ENCODE results near the gene SLC5A6. TPM values are rescaled to one million over a fixed set of nuclear protein-coding genes. Genes with fewer than 3 reads are reported as not detected.

The SLC5A6 gene
- total RNA-seq, 1 experiment from 2014 or later, result 122 TPM

DNA sequence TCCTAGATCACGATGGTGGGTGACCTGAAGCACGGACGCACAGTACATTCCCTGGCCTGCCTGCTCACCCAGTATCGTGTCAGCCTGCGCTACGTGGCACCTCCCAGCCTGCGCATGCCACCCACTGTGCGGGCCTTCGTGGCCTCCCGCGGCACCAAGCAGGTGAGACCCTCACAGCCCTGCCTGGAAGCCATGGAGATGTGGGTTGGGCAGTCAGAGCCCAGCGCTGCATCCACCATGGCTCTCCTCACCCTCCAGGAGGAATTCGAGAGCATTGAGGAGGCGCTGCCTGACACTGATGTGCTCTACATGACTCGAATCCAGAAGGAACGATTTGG lies 30.5 kb upstream of the SLC5A6 start:
- Mint-ChIP-seq H3K4me3 (no peak overlapping the region), H3K9me3 (no peaks in the 10 kb centered on the region), H3K27ac (no peak overlapping the region), H3K27me3 (ENCODE audit: low read depth) (no peaks in the 10 kb centered on the region), H3K4me1 (no peaks in the 10 kb centered on the region), H3K36me3 (ENCODE audit: insufficient read depth in 1 of 3, low read depth in 3 of 3) (peaks cover 38 to 76% (median 68%) of the 10 kb centered on the region in 3 experiments)
- H4K91ac ChIP-seq (ENCODE audit: insufficient read length, low read depth, low read length), result no peak overlapping the region
- H3K79me1 ChIP-seq (ENCODE audit: insufficient read depth, low read depth, low read length, poor library complexity, severe bottlenecking), result no peaks in the 10 kb centered on the region
- H2AK5ac ChIP-seq (ENCODE audit: insufficient read length, low read length), result no peak overlapping the region
- no CpG with 5 or more reads among the region's 16 CpGs for WGBS (ENCODE audit: extremely low coverage, insufficient read length, low lambda C conversion rate)
- no peak overlapping the region for H3K56ac ChIP-seq (ENCODE audit: insufficient read length, low read depth, low read length)
- no peaks in the 10 kb centered on the region for H3K23me2 ChIP-seq (ENCODE audit: insufficient read length, low read depth, low read length, poor library complexity, severe bottlenecking)
- no peak overlapping the region for H3K9ac ChIP-seq (ENCODE audit: extremely low read depth, insufficient read length, low read length)
- no peaks in the 10 kb centered on the region for H3K9me3 ChIP-seq (ENCODE audit: control insufficient read depth, low read depth, low read length)
- H4K5ac ChIP-seq (ENCODE audit: insufficient read length, low read depth, low read length), result no peak overlapping the region
- H3K27me3 ChIP-seq (ENCODE audit: insufficient read depth, low read length), result no peaks in the 10 kb centered on the region
- no peak overlapping the region for H3T11ph ChIP-seq (ENCODE audit: low read length)
- H3K14ac ChIP-seq (ENCODE audit: insufficient read depth, low read length), result no peak overlapping the region
- no peak overlapping the region for H2BK20ac ChIP-seq (ENCODE audit: low read depth, low read length, poor library complexity, severe bottlenecking)
- no peaks in the 10 kb centered on the region for H3K4me1 ChIP-seq (ENCODE audit: insufficient read depth, low read length)
- no peak overlapping the region for H3K4me2 ChIP-seq (ENCODE audit: insufficient read depth, insufficient read length, low read length)
- H4K8ac ChIP-seq (replicated peaks; ENCODE audit: insufficient read length, low read depth, low read length), result no peak overlapping the region
- H2BK12ac ChIP-seq (ENCODE audit: insufficient read length, low read depth, low read length), result no peak overlapping the region
- DNase-seq, result no peak
- H3K27ac ChIP-seq (ENCODE audit: insufficient read length, low read depth, low read length), result no peak overlapping the region
- H3K4ac ChIP-seq (ENCODE audit: low read depth, low read length), result no peak overlapping the region
- no peak overlapping the region for H2BK5ac ChIP-seq (ENCODE audit: insufficient read length, low read length)
- H2AFZ ChIP-seq (ENCODE audit: low read length), result no peak overlapping the region
- no peak overlapping the region for H2BK120ac ChIP-seq (ENCODE audit: low read depth, low read length, poor library complexity, severe bottlenecking)
- H3K79me2 ChIP-seq (ENCODE audit: insufficient read depth, low read length), result no peaks in the 10 kb centered on the region
- no peak overlapping the region for H2BK15ac ChIP-seq (ENCODE audit: low read depth, low read length)
- H3K23ac ChIP-seq (ENCODE audit: insufficient read length, low read depth, low read length), result no peak overlapping the region
- no peaks in the 10 kb centered on the region for H4K20me1 ChIP-seq (ENCODE audit: control insufficient read depth, insufficient read depth, insufficient read length)
- H3K18ac ChIP-seq (ENCODE audit: insufficient read length, low read depth, low read length), result no peak overlapping the region
- no peak for TF ChIP-seq CTCF (conservative IDR thresholded peaks at IDR 0.05)
